ENCODE data around the gene KDM5B.

The KDM5B gene

GRCh38 chr1:202685641-202686040 lies 122.6 kb downstream of the KDM5B start:
- no peak for DNase-seq (ENCODE audit: low spot score)

DNA sequence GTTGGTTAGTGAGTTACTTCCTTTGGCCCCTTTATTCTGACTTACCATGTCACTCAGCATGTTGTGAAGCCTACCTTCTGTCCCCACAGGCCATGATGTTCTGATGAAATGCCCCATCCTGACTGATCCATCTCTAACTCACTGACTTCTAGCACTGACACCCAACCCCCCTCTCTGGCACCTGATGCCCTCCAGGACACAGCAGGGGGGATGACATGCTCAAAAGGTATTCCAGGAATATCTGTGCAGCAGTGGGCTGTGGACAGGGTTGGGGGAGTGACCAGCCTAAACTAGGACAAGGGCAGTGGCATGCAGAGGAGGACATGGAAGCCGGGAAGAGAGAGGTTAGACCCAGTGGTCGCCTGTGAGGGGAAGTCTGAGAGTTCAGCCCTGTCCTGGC lies 123.5 kb downstream of the KDM5B start:
- DNase-seq (ENCODE audit: low spot score) = no peak

GRCh38 chr1:202683029-202683428 lies 125.2 kb downstream of the KDM5B start:
- DNase-seq (ENCODE audit: low spot score) = no peak

GRCh38 chr1:202682477-202682876 lies 125.7 kb downstream of the KDM5B start:
- DNase-seq (ENCODE audit: low spot score) = no peak

DNA sequence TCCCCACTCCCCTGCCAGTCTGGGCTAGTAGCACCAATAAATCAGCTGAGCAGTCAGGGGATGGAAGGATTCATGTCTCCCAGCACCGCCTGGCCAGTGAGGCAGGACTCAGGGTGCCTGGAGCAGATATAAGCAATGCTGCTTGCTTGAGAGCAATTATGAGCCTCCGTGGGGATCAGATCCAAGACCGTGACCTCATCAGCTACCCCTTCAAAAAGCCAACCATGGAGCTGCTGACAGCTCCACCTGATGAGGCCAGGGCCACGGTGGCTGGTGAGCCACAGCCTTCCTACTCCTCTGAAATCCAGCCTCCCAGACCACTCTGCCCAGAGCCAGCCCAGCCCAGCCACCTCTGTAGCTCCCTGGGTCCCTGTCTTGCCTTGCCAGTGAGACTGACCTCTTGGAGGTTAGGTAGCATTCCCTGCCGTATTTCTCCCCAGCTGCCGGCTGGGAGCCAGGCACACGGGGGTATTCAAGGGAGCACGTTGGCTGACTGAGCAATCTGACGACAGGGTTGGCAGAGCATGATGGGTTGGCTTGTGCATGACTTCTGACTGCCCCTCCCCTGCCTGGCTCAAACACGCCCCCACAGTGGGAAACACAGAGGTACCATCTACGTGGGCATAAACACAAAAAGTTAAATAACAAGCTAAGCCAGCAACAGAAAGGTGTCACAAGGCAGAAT lies 126.3 kb downstream of the KDM5B start:
- DNase-seq (ENCODE audit: low spot score) = no peak

DNA sequence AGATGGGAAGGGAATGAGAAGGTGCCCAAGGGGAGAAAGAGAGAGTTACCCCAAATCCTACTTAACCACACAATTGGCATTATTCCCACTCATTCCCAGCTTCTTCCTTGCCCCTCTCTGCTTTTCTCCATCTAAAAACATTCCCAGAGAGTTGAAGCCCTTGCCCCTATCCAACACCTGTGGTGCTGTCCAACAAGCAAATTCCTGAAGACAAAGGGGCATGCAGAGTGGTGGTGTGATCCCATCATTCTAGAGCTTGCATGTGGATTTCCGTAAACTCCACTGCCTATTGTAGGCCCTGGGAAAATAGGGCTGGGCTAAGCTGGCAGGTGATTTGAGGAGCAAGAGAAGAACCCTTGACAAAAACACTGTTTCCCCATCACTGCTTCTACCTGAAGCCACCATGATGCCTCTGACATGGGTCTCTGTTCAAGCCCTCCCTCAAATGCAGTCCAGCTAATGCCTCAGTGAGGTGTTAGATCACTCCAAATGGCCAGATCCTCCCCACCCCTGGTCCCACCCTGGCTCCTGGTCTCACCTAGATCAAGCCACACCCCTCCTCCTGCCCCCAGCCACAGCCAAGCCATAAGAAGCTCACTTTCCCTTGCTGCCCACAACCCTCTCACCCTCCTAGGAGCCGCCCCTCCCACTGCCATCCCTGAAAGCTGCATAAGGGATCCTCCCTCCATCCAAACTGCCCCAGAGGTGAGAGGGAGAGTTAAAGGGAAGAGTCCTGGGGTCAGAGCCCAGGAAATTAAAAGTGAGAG lies 127.5 kb downstream of the KDM5B start:
- DNase-seq (ENCODE audit: low spot score) = no peak

GRCh38 chr1:202679406-202680177 lies 128.6 kb downstream of the KDM5B start:
- no peak for DNase-seq (ENCODE audit: low spot score)

GRCh38 chr1:202677433-202677832 lies 130.8 kb downstream of the KDM5B start:
- DNase-seq (ENCODE audit: low spot score) = no peak

All from hematopoietic multipotent progenitor cell treated with erythropoietin and hydrocortisone succinate and interleukin-3 and kit ligand, for 17 days (in vitro differentiated cells).